PC-3 (cell line): ENCODE data around the gene CRAMP1. TPM values are rescaled to one million over a fixed set of nuclear protein-coding genes. Genes with fewer than 3 reads are reported as not detected.

ENCODE experiments used
- ATAC-seq: fragments of 200-7000 bp; cut with Tn5 transposase; 2 replicates; pipeline ENCODE4 v1.9.1; 2020; ENCODE audit warnings: mild to moderate bottlenecking, moderate library complexity
- BruUV-seq: library from RNA; stranded (reverse); fragments of 400-500 nt; replicated peaks from 2 replicates; lab custom pipeline; 2021; lab: Mats Ljungman, UMichigan
- CTCF ChIA-PET: fragments of 300-600 bp; sonication (Branson Sonifier 250); formaldehyde crosslinking; loops from one replicate; lab custom pipeline; 2022; ENCODE audit warnings: antibody characterized with exemption; lab: Charles Lee
- POLR2A ChIA-PET: fragments of 300-600 bp; sonication (Branson Sonifier 250); formaldehyde crosslinking; loops from one replicate; lab custom pipeline; 2022; ENCODE audit warnings: antibody characterized with exemption; ENCODE audit not compliant: unreplicated experiment; lab: Charles Lee
- DNase-seq: peaks from one replicate; pipeline ENCODE4 v3.0.0-alpha.2; 2015
- H2AFZ ChIP-seq: fragments of 300-600 bp; sonication (generic); 2 replicates; pipeline ENCODE4 v1.6.0; 2016; ENCODE audit warnings: antibody characterized with exemption, low read length
- H3F3A ChIP-seq: fragments of 300-600 bp; sonication (generic); one replicate; pipeline ENCODE4 v1.6.0; 2017; ENCODE audit warnings: antibody characterized with exemption, low read length, control low read depth, mild to moderate bottlenecking; ENCODE audit not compliant: unreplicated experiment
- H3K27ac ChIP-seq: fragments of 300-600 bp; sonication (generic); 2 replicates; pipeline ENCODE4 v1.5.1; 2016; ENCODE audit warnings: mild to moderate bottlenecking, low read length
- H3K27me3 ChIP-seq: fragments of 300-600 bp; sonication (generic); 2 replicates; pipeline ENCODE4 v1.6.1; 2016; ENCODE audit warnings: low read length, mixed read lengths
- H3K36me3 ChIP-seq: fragments of 300-600 bp; sonication (generic); 2 replicates; pipeline ENCODE4 v1.6.1; 2016; ENCODE audit warnings: low read depth, mixed run types, low read length, mixed read lengths
- H3K4me1 ChIP-seq: fragments of 300-600 bp; sonication (generic); 2 replicates; pipeline ENCODE4 v1.5.1; 2016; ENCODE audit warnings: low read length; ENCODE audit not compliant: insufficient read depth
- H3K4me2 ChIP-seq: fragments of 300-600 bp; sonication (generic); 2 replicates; pipeline ENCODE4 v1.6.0; 2016; ENCODE audit warnings: low read length
- H3K4me3 ChIP-seq: fragments of 300-600 bp; sonication (generic); 2 replicates; pipeline ENCODE4 v1.5.1; 2016; ENCODE audit warnings: mild to moderate bottlenecking, low read length, mixed read lengths
- H3K79me2 ChIP-seq: fragments of 300-600 bp; sonication (generic); 2 replicates; pipeline ENCODE4 v1.6.1; 2017; ENCODE audit warnings: low read length, mixed read lengths
- H3K9ac ChIP-seq: fragments of 300-600 bp; sonication (generic); 2 replicates; pipeline ENCODE4 v1.6.0; 2016; ENCODE audit warnings: mild to moderate bottlenecking, low read length
- H3K9me2 ChIP-seq: fragments of 300-600 bp; sonication (generic); replicated peaks from 2 replicates; pipeline ENCODE4 v1.6.1; 2016; ENCODE audit warnings: mixed run types, low read length, mixed read lengths
- H3K9me3 ChIP-seq: fragments of 300-600 bp; sonication (generic); 2 replicates; pipeline ENCODE4 v1.6.1; 2016; ENCODE audit warnings: low read length, mixed read lengths
- H4K20me1 ChIP-seq: fragments of 300-600 bp; sonication (generic); 2 replicates; pipeline ENCODE4 v1.6.1; 2016; ENCODE audit warnings: low read length, mixed read lengths
- CTCF ChIP-seq: fragments of 300-600 bp; sonication (generic); conservative IDR thresholded peaks from 2 replicates; pipeline ENCODE4 v1.5.1; 2017; ENCODE audit warnings: antibody characterized with exemption, low read depth, mild to moderate bottlenecking, low read length
- EZH2 ChIP-seq: fragments of 300-600 bp; sonication (generic); IDR thresholded peaks from one replicate; pipeline ENCODE4 v1.6.1; 2017; ENCODE audit warnings: antibody characterized with exemption, mild to moderate bottlenecking, low read length; ENCODE audit not compliant: unreplicated experiment
- EZH2phosphoT487 ChIP-seq: fragments of 300-600 bp; sonication (generic); IDR thresholded peaks from 2 replicates; pipeline ENCODE4 v1.6.1; 2018; ENCODE audit warnings: mild to moderate bottlenecking, antibody characterized with exemption, low read length, borderline replicate concordance
- intact Hi-C: fragments of 100-400 bp; cut with micrococcal nuclease; formaldehyde crosslinking; loops from 2 replicates; pipeline ENCODE4 v1.9.0; 2023
- total RNA-seq: library from RNA; depleted of rRNA; stranded (reverse); fragments of >200 nt; gene quantifications from 2 replicates; pipeline ENCODE4 v1.2.3, GENCODE V29; 2014

The CRAMP1 gene
- total RNA-seq, 1 experiment from 2014 or later, result 8.5 TPM

DNA sequence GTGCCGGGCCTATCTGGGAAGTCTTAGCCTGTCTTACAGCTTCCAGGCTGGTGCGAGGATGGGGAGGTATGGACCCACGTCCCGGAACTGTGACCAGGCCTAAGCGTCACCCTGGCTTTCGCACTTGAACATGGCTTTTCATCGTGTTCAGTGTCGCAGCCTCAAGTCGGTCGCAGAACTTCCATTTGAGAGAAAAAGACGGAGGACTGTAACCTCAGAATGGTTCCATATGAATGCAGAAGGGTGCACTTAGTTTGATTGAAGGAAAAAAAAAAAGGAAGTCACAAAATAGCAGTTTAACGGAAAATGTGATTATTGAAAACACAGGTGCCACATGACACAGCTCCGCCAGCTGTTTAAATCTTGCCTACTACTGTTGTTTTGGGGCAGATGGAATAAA, 35.7 kb downstream of the CRAMP1 start:
- ChIA-PET POLR2A (no interaction called here), CTCF (no interaction called here)
- no peak overlapping the region for H3K4me3 ChIP-seq
- peaks cover 21% of the 10 kb centered on the region for H3K4me1 ChIP-seq
- no peak overlapping the region for H3K9ac ChIP-seq
- no peaks in the 10 kb centered on the region for H3K27me3 ChIP-seq
- peaks cover 17% of the 10 kb centered on the region; the same call in 1 of the 2 replicates for H3K79me2 ChIP-seq
- H3K27ac ChIP-seq, result no peak overlapping the region
- no peak overlapping the region for H2AFZ ChIP-seq
- intact Hi-C loops, result loop anchor here (5.0 kb wide), 1 partner anchor 36 kb away; the partner anchor contains the start of genes CRAMP1 and IFT140
- ATAC-seq, result no peak
- H3K36me3 ChIP-seq, result peaks cover 18% of the 10 kb centered on the region
- TF ChIP-seq CTCF, result no peak
- TF ChIP-seq EZH2phosphoT487, result no peak
- TF ChIP-seq EZH2, result no peak
- no TSS peak for BruUV-seq
- H3K9me3 ChIP-seq, result no peaks in the 10 kb centered on the region
- H3K9me2 ChIP-seq, result no peaks in the 10 kb centered on the region
- H3F3A ChIP-seq, result peaks cover 12% of the 10 kb centered on the region
- 0 out of 2 replicates have a peak, but pooled peaks cover 5% of the 10 kb centered on the region for H4K20me1 ChIP-seq
- no peak for DNase-seq
- H3K4me2 ChIP-seq, result no peak overlapping the region

- Histone ChIP-seq H3K4me2 (no peak overlapping the region), H3F3A (peaks cover 12% of the 10 kb centered on the region), H2AFZ (no peak overlapping the region), H3K9me2 (no peaks in the 10 kb centered on the region), H3K79me2 (peaks cover 17% of the 10 kb centered on the region; the same call in 1 of the 2 replicates), H3K27me3 (no peaks in the 10 kb centered on the region), H3K4me1 (peaks cover 20% of the 10 kb centered on the region), H3K9ac (no peak overlapping the region), H4K20me1 (0 out of 2 replicates have a peak, but pooled peaks cover 5% of the 10 kb centered on the region), H3K4me3 (no peak overlapping the region), H3K9me3 (no peaks in the 10 kb centered on the region), H3K27ac (no peak overlapping the region), H3K36me3 (peaks cover 18% of the 10 kb centered on the region)
- ATAC-seq (no peak), DNase-seq (no peak)
- ChIA-PET POLR2A (no interaction called here), CTCF (no interaction called here)
- intact Hi-C loops, result no loop called here
- no TSS peak for BruUV-seq
- TF ChIP-seq EZH2phosphoT487, result no peak
- no peak for TF ChIP-seq EZH2
- no peak for TF ChIP-seq CTCF
These were observed 38.0 kb downstream of the CRAMP1 start for GRCh38 chr16:1650131-1650530.

DNA sequence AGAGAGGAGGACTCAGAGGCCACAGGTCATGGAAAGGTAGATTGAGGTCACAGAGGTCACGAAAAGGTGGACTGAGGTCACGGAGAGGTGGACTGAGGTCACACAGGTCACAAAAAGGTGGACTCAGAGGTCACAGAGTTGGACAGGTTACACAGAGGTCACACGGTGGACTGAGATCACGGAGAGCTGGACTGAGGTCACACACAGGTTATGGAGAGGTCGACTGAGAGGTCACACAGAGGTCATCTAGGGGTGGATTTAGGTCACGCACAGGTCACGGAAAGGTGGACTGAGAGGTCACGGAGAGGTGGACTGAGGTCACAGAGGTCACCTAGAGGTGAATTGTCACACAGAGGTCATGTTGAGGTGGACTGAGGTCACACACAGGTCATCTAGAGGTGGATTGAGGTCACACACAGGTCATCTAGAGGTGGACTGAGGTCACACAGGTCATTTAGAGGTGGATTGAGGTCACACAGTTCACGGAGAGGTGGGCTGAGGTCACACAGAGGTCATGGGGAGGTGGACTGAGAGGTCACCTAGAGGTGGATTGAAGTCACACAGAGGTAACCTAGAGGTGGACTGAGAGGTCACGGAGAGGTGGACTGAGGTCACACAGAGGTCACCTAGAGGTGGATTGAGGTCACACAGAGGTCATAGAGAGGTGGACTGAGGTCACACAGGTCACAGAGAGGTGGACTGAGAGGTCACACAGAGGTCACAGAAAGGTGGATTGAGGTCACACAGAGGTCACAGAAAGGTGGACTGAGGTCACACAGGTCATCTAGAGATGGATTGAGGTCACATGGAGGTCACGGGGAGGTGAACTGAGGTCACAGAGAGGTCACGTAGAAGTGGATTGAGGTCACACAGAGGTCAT, 39.2 kb downstream of the CRAMP1 start:
- ChIA-PET POLR2A (no interaction called here), CTCF (no interaction called here)
- Histone ChIP-seq H3K36me3 (peaks cover 18% of the 10 kb centered on the region), H3K9me3 (no peaks in the 10 kb centered on the region), H3K4me3 (no peak overlapping the region), H3K27ac (no peak overlapping the region), H3K9me2 (no peaks in the 10 kb centered on the region), H3K9ac (no peak overlapping the region), H3K4me1 (peaks cover 8% of the 10 kb centered on the region), H3K79me2 (peaks cover 17% of the 10 kb centered on the region; the same call in 1 of the 2 replicates), H3F3A (peaks cover 12% of the 10 kb centered on the region), H2AFZ (no peak overlapping the region), H4K20me1 (0 out of 2 replicates have a peak, but pooled peaks cover 5% of the 10 kb centered on the region), H3K4me2 (no peak overlapping the region), H3K27me3 (no peaks in the 10 kb centered on the region)
- DNase-seq, result peak; percentile 6
- no peak for TF ChIP-seq CTCF
- TF ChIP-seq EZH2, result no peak
- no peak for TF ChIP-seq EZH2phosphoT487
- BruUV-seq, result no TSS peak
- no peak for ATAC-seq
- intact Hi-C loops, result no loop called here
